ENCODE data around the gene HSD17B8. TPM values are rescaled to one million over a fixed set of nuclear protein-coding genes. Genes with fewer than 3 reads are reported as not detected.

The HSD17B8 gene
- polyA plus RNA-seq, 1 donor (not counting 4 experiments of a cell fraction or from before 2014, with no cell fraction given), result 18.6 TPM

- no peak overlapping the region for H3K4me2 ChIP-seq (ENCODE audit: control insufficient read depth, extremely low read depth, insufficient read depth, low read depth, low read length)
- H3K9ac ChIP-seq (ENCODE audit: control insufficient read depth, extremely low read depth, insufficient read depth, low read length), result no peak overlapping the region
- no peaks in the 10 kb centered on the region for H3K36me3 ChIP-seq (ENCODE audit: control insufficient read depth in 2 of 2, extremely low read depth in 1 of 2, insufficient read depth in 2 of 2, low read length in 2 of 2)
- no peak overlapping the region for H3K27ac ChIP-seq (ENCODE audit: control insufficient read depth, insufficient read depth, low read length)
- H2AFZ ChIP-seq (ENCODE audit: control insufficient read depth, low read length), result no peak overlapping the region
- DNase-seq (ENCODE audit: low read depth, low spot score) (no peak), FAIRE-seq (no peak)
- no peak overlapping the region for H3K4me3 ChIP-seq (ENCODE audit: control insufficient read depth in 2 of 3, extremely low read depth in 1 of 3, insufficient read depth in 2 of 3, low read depth in 1 of 3, low read length in 3 of 3)
- no peaks in the 10 kb centered on the region for H3K9me1 ChIP-seq (ENCODE audit: control insufficient read depth, extremely low read depth, insufficient read depth, low read length)
- no peaks in the 10 kb centered on the region for H3K9me3 ChIP-seq (ENCODE audit: control insufficient read depth, low read depth, low read length)
- no peak for TF ChIP-seq CTCF (optimal IDR thresholded peaks at IDR 0.05 in 1 of 3, IDR thresholded peaks at IDR 0.05 in 1 of 3, conservative IDR thresholded peaks at IDR 0.05 in 1 of 3; ENCODE audit: extremely low read depth in 1 of 3, insufficient read depth in 2 of 3, low read length in 3 of 3)
- TF ChIP-seq EZH2 (IDR thresholded peaks at IDR 0.05; ENCODE audit: low read length), result no peak
- no peaks in the 10 kb centered on the region for H3K4me1 ChIP-seq (ENCODE audit: control insufficient read depth, extremely low read depth, insufficient read depth, low read length)
- peaks cover 7% of the 10 kb centered on the region for H3K27me3 ChIP-seq (ENCODE audit: control insufficient read depth, extremely low read depth, insufficient read depth, low read length)
- H3K79me2 ChIP-seq (ENCODE audit: control insufficient read depth, insufficient read depth, low read length), result no peaks in the 10 kb centered on the region
- dilution Hi-C loops (cut with MboI; ENCODE audit: extremely low pct_ligation_motif_present, low sequenced_read_pairs), result no loop called here
- H4K20me1 ChIP-seq (ENCODE audit: control insufficient read depth, extremely low read depth, insufficient read depth, low read length), result no peaks in the 10 kb centered on the region
Measured at GRCh38 chr6:33236328-33236727, 31.9 kb downstream of the HSD17B8 start.

- H3K36me3 ChIP-seq (ENCODE audit: control insufficient read depth in 2 of 2, extremely low read depth in 1 of 2, insufficient read depth in 2 of 2, low read length in 2 of 2), result no peaks in the 10 kb centered on the region
- no peak for FAIRE-seq
- DNase-seq (ENCODE audit: low read depth, low spot score), result no peak
- no peaks in the 10 kb centered on the region for H3K9me1 ChIP-seq (ENCODE audit: control insufficient read depth, extremely low read depth, insufficient read depth, low read length)
- TF ChIP-seq CTCF (optimal IDR thresholded peaks at IDR 0.05 in 1 of 3, IDR thresholded peaks at IDR 0.05 in 1 of 3, conservative IDR thresholded peaks at IDR 0.05 in 1 of 3; ENCODE audit: extremely low read depth in 1 of 3, insufficient read depth in 2 of 3, low read length in 3 of 3) (no peak), EZH2 (IDR thresholded peaks at IDR 0.05; ENCODE audit: low read length) (no peak)
- H3K4me3 ChIP-seq (ENCODE audit: control insufficient read depth in 2 of 3, extremely low read depth in 1 of 3, insufficient read depth in 2 of 3, low read depth in 1 of 3, low read length in 3 of 3), result no peak overlapping the region
- H3K4me2 ChIP-seq (ENCODE audit: control insufficient read depth, extremely low read depth, insufficient read depth, low read depth, low read length), result no peak overlapping the region
- dilution Hi-C loops (cut with MboI; ENCODE audit: extremely low pct_ligation_motif_present, low sequenced_read_pairs), result no loop called here
- no peak overlapping the region for H2AFZ ChIP-seq (ENCODE audit: control insufficient read depth, low read length)
- no peaks in the 10 kb centered on the region for H4K20me1 ChIP-seq (ENCODE audit: control insufficient read depth, extremely low read depth, insufficient read depth, low read length)
- H3K4me1 ChIP-seq (ENCODE audit: control insufficient read depth, extremely low read depth, insufficient read depth, low read length), result no peaks in the 10 kb centered on the region
- no peak overlapping the region for H3K27ac ChIP-seq (ENCODE audit: control insufficient read depth, insufficient read depth, low read length)
- no peak overlapping the region for H3K9ac ChIP-seq (ENCODE audit: control insufficient read depth, extremely low read depth, insufficient read depth, low read length)
- H3K9me3 ChIP-seq (ENCODE audit: control insufficient read depth, low read depth, low read length), result no peaks in the 10 kb centered on the region
- peaks cover 7% of the 10 kb centered on the region for H3K27me3 ChIP-seq (ENCODE audit: control insufficient read depth, extremely low read depth, insufficient read depth, low read length)
- H3K79me2 ChIP-seq (ENCODE audit: control insufficient read depth, insufficient read depth, low read length), result no peaks in the 10 kb centered on the region
Measured at GRCh38 chr6:33236852-33237251, 32.4 kb downstream of the HSD17B8 start.

Measured in keratinocyte (primary cell).